ENCODE measurements around the gene TEX13A.

The TEX13A gene

GRCh38 chrX:105179644-105180043 is 40.9 kb downstream of the TEX13A start:
- H3K4me3 ChIP-seq (ENCODE audit: low read length), result no peak overlapping the region
- no peaks in the 10 kb centered on the region for H3K9me3 ChIP-seq (ENCODE audit: control insufficient read depth, insufficient read depth, low read length)
- no CpG with 5 or more reads among the region's 3 CpGs for WGBS (ENCODE audit: insufficient coverage, insufficient read length)
- no peaks in the 10 kb centered on the region; the same call in 1 of the 2 replicates for H3K4me1 ChIP-seq (ENCODE audit: control insufficient read depth, insufficient read depth, low read length)
- DNase-seq (ENCODE audit: low read depth, low spot score), result no peak
- H3K27ac ChIP-seq (ENCODE audit: low read length), result no peak overlapping the region
- no peaks in the 10 kb centered on the region for H3K36me3 ChIP-seq (ENCODE audit: control insufficient read depth, insufficient read depth, low read length)
- no peaks in the 10 kb centered on the region for H3K27me3 ChIP-seq (ENCODE audit: control insufficient read depth, insufficient read depth, low read length)

GRCh38 chrX:105173071-105173470 is 47.4 kb downstream of the TEX13A start:
- H3K4me1 ChIP-seq (ENCODE audit: control insufficient read depth, insufficient read depth, low read length), result no peaks in the 10 kb centered on the region
- no peak for DNase-seq (ENCODE audit: low read depth, low spot score)
- WGBS (ENCODE audit: insufficient coverage, insufficient read length), result no CpG with 5 or more reads among the region's 4 CpGs

More at GRCh38 chrX:105173071-105173470, 47.4 kb downstream of the TEX13A start:
- no peak overlapping the region for H3K4me3 ChIP-seq (ENCODE audit: low read length)
- H3K36me3 ChIP-seq (ENCODE audit: control insufficient read depth, insufficient read depth, low read length), result no peaks in the 10 kb centered on the region
- H3K27me3 ChIP-seq (ENCODE audit: control insufficient read depth, insufficient read depth, low read length), result no peaks in the 10 kb centered on the region
- no peak overlapping the region for H3K27ac ChIP-seq (ENCODE audit: low read length)
- no peaks in the 10 kb centered on the region for H3K9me3 ChIP-seq (ENCODE audit: control insufficient read depth, insufficient read depth, low read length)
